ENCODE measurements around the gene DGUOK.

DGUOK gene

GRCh38 chr2:73888388-73888787 is 38.3 kb upstream of the DGUOK start:
- in situ Hi-C loops (cut with HindIII; ENCODE audit: low pct_ligation_motif_present, low sequenced_read_pairs): no loop called here
- no peak for TF ChIP-seq CTCF (IDR thresholded peaks at IDR 0.05; ENCODE audit: low read depth, low read length, missing control alignments)
- H3K36me3 ChIP-seq (replicated peaks): no peaks in the 10 kb centered on the region
- no peak overlapping the region for H3K27ac ChIP-seq
- H3K27me3 ChIP-seq (replicated peaks): no peaks in the 10 kb centered on the region
- no peak for DNase-seq
- H3K4me3 ChIP-seq (ENCODE audit: low read depth, low read length): no peak overlapping the region

- no peaks in the 10 kb centered on the region for H3K27me3 ChIP-seq (replicated peaks)
Measured at GRCh38 chr2:73889206-73889605, 37.5 kb upstream of the DGUOK start.

GRCh38 chr2:73890301-73891092 is 36.2 kb upstream of the DGUOK start:
- no peak for DNase-seq
- H3K27me3 ChIP-seq (replicated peaks): no peaks in the 10 kb centered on the region

More at GRCh38 chr2:73889206-73889605, 37.5 kb upstream of the DGUOK start:
- H3K4me3 ChIP-seq (ENCODE audit: low read depth, low read length): no peak overlapping the region
- no peak for TF ChIP-seq CTCF (IDR thresholded peaks at IDR 0.05; ENCODE audit: low read depth, low read length, missing control alignments)
- in situ Hi-C loops (cut with HindIII; ENCODE audit: low pct_ligation_motif_present, low sequenced_read_pairs): no loop called here
- no peak for DNase-seq
- no peaks in the 10 kb centered on the region for H3K36me3 ChIP-seq (replicated peaks)
- no peak overlapping the region for H3K27ac ChIP-seq

GRCh38 chr2:73891276-73891901 is 35.3 kb upstream of the DGUOK start:
- H3K27me3 ChIP-seq (replicated peaks): no peaks in the 10 kb centered on the region
- H3K36me3 ChIP-seq (replicated peaks): no peaks in the 10 kb centered on the region
- H3K4me3 ChIP-seq (ENCODE audit: low read depth, low read length): no peak overlapping the region
- H3K27ac ChIP-seq: no peak overlapping the region
- DNase-seq: no peak
- TF ChIP-seq CTCF (IDR thresholded peaks at IDR 0.05; ENCODE audit: low read depth, low read length, missing control alignments): no peak
- in situ Hi-C loops (cut with HindIII; ENCODE audit: low pct_ligation_motif_present, low sequenced_read_pairs): no loop called here

More at GRCh38 chr2:73890301-73891092, 36.2 kb upstream of the DGUOK start:
- Histone ChIP-seq H3K36me3 (replicated peaks) (no peaks in the 10 kb centered on the region), H3K4me3 (ENCODE audit: low read depth, low read length) (no peak overlapping the region), H3K27ac (no peak overlapping the region)
- no peak for TF ChIP-seq CTCF (IDR thresholded peaks at IDR 0.05; ENCODE audit: low read depth, low read length, missing control alignments)
- in situ Hi-C loops (cut with HindIII; ENCODE audit: low pct_ligation_motif_present, low sequenced_read_pairs): no loop called here

GRCh38 chr2:73892631-73893329 is 33.9 kb upstream of the DGUOK start, which contains the start of gene ACTG2:
ACTG2 (plus strand) TSS chr2:73893008; CDS start chr2:73901312, 8,304 bp downstream.
- H3K36me3 ChIP-seq (replicated peaks): no peaks in the 10 kb centered on the region
- DNase-seq: peak; percentile 22
- TF ChIP-seq CTCF (IDR thresholded peaks at IDR 0.05; ENCODE audit: low read depth, low read length, missing control alignments): no peak
- H3K27ac ChIP-seq: no peak within 1 kb of the TSS
- peak within 1 kb of the TSS; percentile 26 for H3K4me3 ChIP-seq (ENCODE audit: low read depth, low read length)
- no peaks in the 10 kb centered on the region for H3K27me3 ChIP-seq (replicated peaks)
- in situ Hi-C loops (cut with HindIII; ENCODE audit: low pct_ligation_motif_present, low sequenced_read_pairs): no loop called here

All from brain microvascular endothelial cell (primary cell).